ENCODE results near the gene TIMELESS. TPM values are rescaled to one million over a fixed set of nuclear protein-coding genes. Genes with fewer than 3 reads are reported as not detected.

TIMELESS gene
- total and polyA plus RNA-seq, 2 experiments from 2014 or later, result 7.9 to 12.4 TPM

- no peak for TF ChIP-seq EZH2 (IDR thresholded peaks at IDR 0.05; ENCODE audit: borderline replicate concordance)
- TF ChIP-seq, protein P1, sequence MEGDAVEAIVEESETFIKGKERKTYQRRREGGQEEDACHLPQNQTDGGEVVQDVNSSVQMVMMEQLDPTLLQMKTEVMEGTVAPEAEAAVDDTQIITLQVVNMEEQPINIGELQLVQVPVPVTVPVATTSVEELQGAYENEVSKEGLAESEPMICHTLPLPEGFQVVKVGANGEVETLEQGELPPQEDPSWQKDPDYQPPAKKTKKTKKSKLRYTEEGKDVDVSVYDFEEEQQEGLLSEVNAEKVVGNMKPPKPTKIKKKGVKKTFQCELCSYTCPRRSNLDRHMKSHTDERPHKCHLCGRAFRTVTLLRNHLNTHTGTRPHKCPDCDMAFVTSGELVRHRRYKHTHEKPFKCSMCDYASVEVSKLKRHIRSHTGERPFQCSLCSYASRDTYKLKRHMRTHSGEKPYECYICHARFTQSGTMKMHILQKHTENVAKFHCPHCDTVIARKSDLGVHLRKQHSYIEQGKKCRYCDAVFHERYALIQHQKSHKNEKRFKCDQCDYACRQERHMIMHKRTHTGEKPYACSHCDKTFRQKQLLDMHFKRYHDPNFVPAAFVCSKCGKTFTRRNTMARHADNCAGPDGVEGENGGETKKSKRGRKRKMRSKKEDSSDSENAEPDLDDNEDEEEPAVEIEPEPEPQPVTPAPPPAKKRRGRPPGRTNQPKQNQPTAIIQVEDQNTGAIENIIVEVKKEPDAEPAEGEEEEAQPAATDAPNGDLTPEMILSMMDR (IDR thresholded peaks at IDR 0.05; ENCODE audit: poor library complexity), result no peak
- Histone ChIP-seq H3K9me3 (ENCODE audit: low read depth) (no peaks in the 10 kb centered on the region), H3K4me2 (no peak overlapping the region), H3K79me2 (no peaks in the 10 kb centered on the region), H3K27ac (no peak overlapping the region), H3K9me2 (replicated peaks; ENCODE audit: insufficient read depth) (no peaks in the 10 kb centered on the region), H3K4me3 (no peak overlapping the region), H3K27me3 (no peaks in the 10 kb centered on the region), H2AFZ (no peak overlapping the region), H4K20me1 (ENCODE audit: insufficient read depth, poor library complexity, severe bottlenecking) (no peaks in the 10 kb centered on the region), H3K36me3 (replicated peaks; ENCODE audit: insufficient read depth, low read depth) (no peaks in the 10 kb centered on the region), H3K4me1 (ENCODE audit: insufficient read depth) (peaks cover 6% of the 10 kb centered on the region)
- no peak for DNase-seq (ENCODE audit: low spot score)
- WGBS (ENCODE audit: low lambda C conversion rate, missing lambda C conversion rate), result 100% methylated on average over 1 of the region's 1 CpG
Observed at GRCh38 chr12:56373515-56373914, 75.7 kb downstream of the TIMELESS start.

- Histone ChIP-seq H3K9me3 (ENCODE audit: low read depth) (no peaks in the 10 kb centered on the region), H3K4me2 (no peak overlapping the region), H3K36me3 (replicated peaks; ENCODE audit: insufficient read depth, low read depth) (no peaks in the 10 kb centered on the region), H2AFZ (no peak overlapping the region), H3K9me2 (replicated peaks; ENCODE audit: insufficient read depth) (no peaks in the 10 kb centered on the region), H3K4me3 (no peak overlapping the region), H4K20me1 (ENCODE audit: insufficient read depth, poor library complexity, severe bottlenecking) (no peaks in the 10 kb centered on the region), H3K79me2 (no peaks in the 10 kb centered on the region), H3K4me1 (ENCODE audit: insufficient read depth) (no peaks in the 10 kb centered on the region), H3K27ac (no peak overlapping the region), H3K27me3 (no peaks in the 10 kb centered on the region)
- WGBS (ENCODE audit: low lambda C conversion rate, missing lambda C conversion rate), result 89% methylated on average over 3 of the region's 3 CpGs
- TF ChIP-seq EZH2 (IDR thresholded peaks at IDR 0.05; ENCODE audit: borderline replicate concordance) (no peak), EZH2phosphoT487 (IDR thresholded peaks at IDR 0.05; ENCODE audit: low read depth, severe bottlenecking, unreplicated experiment) (no peak)
- TF ChIP-seq, protein P1 (IDR thresholded peaks at IDR 0.05; ENCODE audit: poor library complexity), result no peak
- no peak for DNase-seq (ENCODE audit: low spot score)
Observed at GRCh38 chr12:56366948-56367347, 82.3 kb downstream of the TIMELESS start.

Other genes starting within 250 kb of the TIMELESS start
- 47.6 and 66.4 TPM in 2 replicates for gene RNF41, start 227.5 kb downstream of the TIMELESS start, total RNA-seq
- 12.2 and 22.5 TPM in 2 replicates for gene RNF41, start 227.5 kb downstream of the TIMELESS start, polyA plus RNA-seq
- 21.9 and 35.4 TPM in 2 replicates for gene NABP2, start 225.1 kb downstream of the TIMELESS start, total RNA-seq
- 12.4 and 12.5 TPM in 2 replicates for gene NABP2, start 225.1 kb downstream of the TIMELESS start, polyA plus RNA-seq
- 179 and 187 TPM in 2 replicates for gene SLC39A5, start 219.4 kb downstream of the TIMELESS start, total RNA-seq
- gene SLC39A5, start 219.4 kb downstream of the TIMELESS start, polyA plus RNA-seq, result 155 and 167 TPM in 2 replicates
- gene ANKRD52, start 191.0 kb downstream of the TIMELESS start, total RNA-seq, result 21.9 and 23.3 TPM in 2 replicates
- 37.2 and 46.8 TPM in 2 replicates for gene ANKRD52, start 191.0 kb downstream of the TIMELESS start, polyA plus RNA-seq
- 7.8 and 8.2 TPM in 2 replicates for gene COQ10A, start 182.5 kb downstream of the TIMELESS start, total RNA-seq
- 9.6 and 10.7 TPM in 2 replicates for gene COQ10A, start 182.5 kb downstream of the TIMELESS start, polyA plus RNA-seq
- gene CS, start 149.1 kb downstream of the TIMELESS start, total RNA-seq, result 111 and 115 TPM in 2 replicates
- 83.2 and 96.6 TPM in 2 replicates for gene CS, start 149.1 kb downstream of the TIMELESS start, polyA plus RNA-seq
- 155 and 179 TPM in 2 replicates for gene CNPY2, start 133.4 kb downstream of the TIMELESS start, total RNA-seq
- gene CNPY2, start 133.4 kb downstream of the TIMELESS start, polyA plus RNA-seq, result 428 and 474 TPM in 2 replicates
- gene PAN2, start 115.4 kb downstream of the TIMELESS start, total RNA-seq, result 23.5 and 29.4 TPM in 2 replicates
- 23.6 and 41.1 TPM in 2 replicates for gene PAN2, start 115.4 kb downstream of the TIMELESS start, polyA plus RNA-seq
- 2.0 and 2.3 TPM in 2 replicates for gene IL23A, start 110.5 kb downstream of the TIMELESS start, total RNA-seq
- gene IL23A, start 110.5 kb downstream of the TIMELESS start, polyA plus RNA-seq, result 2.1 and 3.1 TPM in 2 replicates
- gene STAT2, start 89.3 kb downstream of the TIMELESS start, total RNA-seq, result 148 and 157 TPM in 2 replicates
- 90.1 and 104 TPM in 2 replicates for gene STAT2, start 89.3 kb downstream of the TIMELESS start, polyA plus RNA-seq
- 0.12 TPM in 1 of 2 replicates, not detected in the other for gene APOF, start 86.6 kb downstream of the TIMELESS start, total RNA-seq
- gene APOF, start 86.6 kb downstream of the TIMELESS start, polyA plus RNA-seq, result 0.55 TPM in 1 of 2 replicates, not detected in the other
- gene MIP, start 5.2 kb upstream of the TIMELESS start, total RNA-seq, result 0.08 TPM in 1 of 2 replicates, not detected in the other
- gene MIP, start 5.2 kb upstream of the TIMELESS start, polyA plus RNA-seq, result 0.30 TPM in 1 of 2 replicates, not detected in the other
- gene SPRYD4, start 19.2 kb upstream of the TIMELESS start, total RNA-seq, result 2.5 and 3.4 TPM in 2 replicates
- gene SPRYD4, start 19.2 kb upstream of the TIMELESS start, polyA plus RNA-seq, result 3.2 TPM in 2 replicates
- gene GLS2, start 38.7 kb upstream of the TIMELESS start, total RNA-seq, result 6.1 and 6.4 TPM in 2 replicates
- gene GLS2, start 38.7 kb upstream of the TIMELESS start, polyA plus RNA-seq, result 3.3 and 3.5 TPM in 2 replicates
- gene RBMS2, start 72.4 kb upstream of the TIMELESS start, total RNA-seq, result 14.6 and 15.2 TPM in 2 replicates
- gene RBMS2, start 72.4 kb upstream of the TIMELESS start, polyA plus RNA-seq, result 15.9 and 18.8 TPM in 2 replicates
- 27.9 and 34.5 TPM in 2 replicates for gene BAZ2A, start 180.9 kb upstream of the TIMELESS start, total RNA-seq
- 33.1 and 42.0 TPM in 2 replicates for gene BAZ2A, start 180.9 kb upstream of the TIMELESS start, polyA plus RNA-seq
- gene ATP5F1B, start 196.6 kb upstream of the TIMELESS start, total RNA-seq, result 478 and 579 TPM in 2 replicates
- gene ATP5F1B, start 196.6 kb upstream of the TIMELESS start, polyA plus RNA-seq, result 950 and 953 TPM in 2 replicates
- 128 and 142 TPM in 2 replicates for gene PTGES3, start 238.9 kb upstream of the TIMELESS start, total RNA-seq
- 154 and 156 TPM in 2 replicates for gene PTGES3, start 238.9 kb upstream of the TIMELESS start, polyA plus RNA-seq

All from hepatocyte (in vitro differentiated cells).